HG03280 (cell line): ENCODE results near the gene BMP7.

Experiments used
- ATAC-seq: cut with Tn5 transposase; IDR thresholded peaks from one replicate; pipeline ENCODE4 v1.9.1; 2021; ENCODE audit warnings: mild to moderate bottlenecking, moderate library complexity; ENCODE audit not compliant: unreplicated experiment

BMP7 gene

GRCh38 chr20:57213291-57213690, 53.1 kb downstream of the BMP7 start:
- ATAC-seq, result no peak

DNA sequence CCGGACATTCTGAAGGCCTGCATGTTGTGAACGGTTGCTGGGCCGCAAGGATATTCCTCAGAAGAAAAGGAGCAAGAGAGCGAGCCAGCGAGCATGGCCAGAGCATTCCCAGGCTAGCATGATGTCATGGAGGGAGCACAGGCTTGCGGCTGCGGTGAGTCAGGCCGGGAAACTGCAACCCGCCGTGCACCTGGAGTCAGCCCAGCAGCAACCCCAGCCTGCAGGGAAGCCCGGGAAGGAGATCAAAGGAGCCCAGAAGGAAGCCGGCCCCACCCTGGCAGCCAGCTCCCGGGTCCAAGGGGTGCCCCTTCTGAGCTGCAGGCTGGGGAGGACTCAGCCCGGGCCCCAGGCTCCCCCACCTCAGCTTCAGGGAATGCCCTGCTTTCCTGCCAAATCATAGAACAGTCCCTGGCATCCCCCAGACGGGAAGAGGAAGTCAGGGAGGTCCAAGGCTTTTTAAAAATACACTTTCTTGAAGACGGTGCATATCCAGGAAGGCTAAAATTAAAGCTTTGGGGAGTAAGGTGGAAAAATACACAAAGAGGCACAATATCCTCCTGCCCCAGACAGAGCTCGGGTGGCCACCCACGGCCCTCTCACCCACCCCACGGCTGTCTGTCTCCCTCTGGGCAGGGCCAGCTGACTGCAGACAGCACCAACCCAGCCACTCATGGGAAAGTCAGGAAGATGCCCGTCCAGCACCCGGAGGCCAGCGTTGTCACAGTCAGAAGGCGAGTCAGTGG, 53.7 kb downstream of the BMP7 start:
- ATAC-seq, result no peak

DNA sequence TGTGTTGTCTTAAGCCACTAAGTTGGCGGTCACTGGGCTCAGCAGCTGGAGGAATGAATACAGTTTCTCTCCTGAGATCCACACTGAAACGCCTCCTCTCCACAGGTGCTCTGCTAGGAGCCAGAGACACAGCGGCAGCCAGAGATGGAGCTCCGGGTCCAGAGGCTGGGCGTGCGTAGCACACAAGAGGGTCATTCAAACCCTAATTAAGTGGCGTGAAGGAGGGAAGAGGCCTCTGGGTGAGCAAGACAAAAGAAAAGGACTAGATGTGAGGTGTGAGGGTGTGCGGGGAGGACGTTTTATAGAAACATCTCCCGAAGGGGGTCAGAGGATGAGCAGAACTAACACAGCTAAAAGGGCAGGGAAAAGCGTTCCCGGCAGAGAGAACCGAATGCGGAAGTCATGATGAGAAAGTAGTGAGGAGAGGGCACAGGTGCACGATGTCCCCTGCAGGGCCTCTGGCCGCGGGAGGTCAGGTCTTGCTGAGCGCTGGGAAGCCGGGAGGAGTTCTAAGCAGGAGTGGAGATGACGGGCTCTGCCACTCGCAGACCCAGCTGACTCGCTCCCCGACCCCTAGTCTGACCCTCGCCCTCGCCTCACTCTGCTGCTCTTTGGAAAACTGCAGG, 54.4 kb downstream of the BMP7 start:
- ATAC-seq, result no peak

DNA sequence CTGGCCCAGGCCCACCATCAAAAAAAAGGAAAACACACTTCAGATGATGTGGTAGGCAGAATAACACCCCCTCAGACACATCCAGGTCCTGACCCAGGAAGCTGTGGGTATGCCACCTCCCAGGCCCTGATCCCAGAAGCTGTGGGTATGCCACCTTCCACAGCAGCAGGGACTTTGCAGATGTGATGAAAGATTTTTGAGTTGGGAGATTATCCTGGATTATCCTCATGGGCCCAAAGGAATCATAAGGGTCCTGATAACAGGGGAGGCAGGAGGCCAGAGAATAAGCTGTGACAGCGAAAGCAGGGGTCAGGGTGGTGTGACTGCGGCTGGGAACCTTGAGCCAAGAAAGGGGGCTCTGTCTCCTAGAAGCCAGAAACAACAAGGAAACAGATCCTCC, 55.0 kb downstream of the BMP7 start:
- no peak for ATAC-seq

DNA sequence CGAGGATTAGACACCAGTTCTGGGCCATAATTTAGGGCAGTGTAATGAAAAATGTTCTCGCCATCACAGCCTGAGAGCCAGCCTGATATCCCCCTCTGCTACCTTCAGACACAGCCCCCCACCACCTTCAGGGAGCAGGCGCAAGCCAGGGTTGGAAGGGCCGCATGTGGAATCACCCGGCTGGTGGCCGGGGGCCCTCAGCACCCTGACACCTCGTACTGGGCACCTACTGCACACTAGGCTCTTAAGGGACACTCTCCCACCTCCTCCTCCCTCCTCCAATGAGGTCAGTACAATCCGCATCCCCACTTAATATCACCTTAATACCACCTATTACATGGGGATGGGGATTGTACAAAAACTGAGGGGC, 55.5 kb downstream of the BMP7 start:
- ATAC-seq, result no peak

DNA sequence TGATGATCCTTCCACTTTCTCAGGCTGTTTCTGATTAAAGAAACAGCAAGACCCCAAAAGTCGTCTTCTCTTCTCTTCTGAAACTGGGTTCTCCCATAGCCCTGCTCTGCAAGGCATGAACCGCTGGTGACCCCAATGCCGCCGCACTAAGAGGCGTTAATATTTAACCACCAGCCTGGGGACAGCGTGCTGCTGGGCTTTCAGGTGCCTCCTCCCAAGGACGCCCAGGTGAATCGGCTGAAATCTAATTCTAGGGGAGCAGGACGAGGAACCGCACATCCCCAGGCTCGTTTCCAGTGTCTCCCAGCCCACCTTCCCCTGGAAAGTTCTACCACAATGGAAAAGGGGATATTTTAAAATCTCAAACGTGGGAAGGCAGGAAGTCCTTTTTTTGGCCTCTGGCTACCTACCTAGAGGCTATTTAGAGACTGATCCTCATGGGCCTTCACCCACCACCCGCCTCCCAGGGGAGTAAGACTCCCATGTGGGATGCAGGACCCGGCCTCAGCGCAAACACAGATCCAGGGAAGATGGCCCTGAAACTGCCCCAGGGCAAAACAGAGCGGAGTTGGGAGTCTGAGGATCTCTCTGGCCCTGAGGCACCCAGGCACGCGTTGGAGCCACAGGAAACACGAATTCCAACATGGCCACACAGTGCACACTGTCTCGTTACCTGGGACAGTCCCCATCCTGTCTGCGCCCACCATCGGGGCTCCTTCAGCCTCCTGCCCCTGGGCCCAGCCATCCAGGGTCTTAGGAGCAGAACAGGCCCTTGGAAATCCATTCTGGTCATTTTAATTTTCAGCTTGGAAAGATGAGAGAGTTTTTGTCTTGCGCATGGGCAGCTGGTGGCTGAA, 56.2 kb downstream of the BMP7 start:
- no peak for ATAC-seq

DNA sequence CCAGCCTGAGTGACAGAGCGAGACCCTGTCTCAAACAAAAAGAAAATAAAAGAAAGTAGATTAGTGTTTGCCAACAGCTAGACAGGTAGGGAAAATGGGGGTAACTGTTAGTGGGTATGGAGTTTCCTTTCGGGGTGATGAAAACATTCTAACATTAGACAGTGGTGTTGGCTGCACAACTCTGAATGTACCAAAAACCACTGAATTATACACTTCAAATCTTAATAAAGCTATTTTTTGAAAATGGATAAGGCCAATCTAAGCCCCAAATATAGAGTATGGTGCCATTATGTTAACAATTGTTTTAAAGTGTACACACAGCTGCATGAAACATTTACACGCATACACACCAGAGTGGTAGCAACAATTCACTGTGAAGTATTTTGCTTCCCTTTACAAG, 57.0 kb downstream of the BMP7 start:
- no peak for ATAC-seq

DNA sequence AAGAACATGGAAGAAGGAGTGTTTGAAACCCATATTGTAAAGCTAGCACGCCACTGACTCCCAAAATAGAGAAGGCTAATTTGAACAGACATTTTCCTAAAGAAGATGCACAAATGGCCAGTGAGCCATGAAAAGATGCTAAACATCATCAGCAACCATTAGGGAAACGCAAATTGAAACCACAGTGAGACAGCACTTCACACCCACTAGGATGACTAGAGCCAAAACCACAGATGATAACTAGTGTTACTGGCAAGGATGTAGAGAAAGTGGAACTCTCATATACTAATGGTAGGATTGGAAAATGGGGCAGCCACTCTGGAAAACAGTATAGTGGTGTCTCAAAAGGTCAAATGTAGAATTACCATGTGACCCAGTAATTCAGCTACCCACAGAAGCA, 58.2 kb downstream of the BMP7 start:
- no peak for ATAC-seq

- ATAC-seq, result no peak
Observed at GRCh38 chr20:57207251-57207650, 59.2 kb downstream of the BMP7 start.

DNA sequence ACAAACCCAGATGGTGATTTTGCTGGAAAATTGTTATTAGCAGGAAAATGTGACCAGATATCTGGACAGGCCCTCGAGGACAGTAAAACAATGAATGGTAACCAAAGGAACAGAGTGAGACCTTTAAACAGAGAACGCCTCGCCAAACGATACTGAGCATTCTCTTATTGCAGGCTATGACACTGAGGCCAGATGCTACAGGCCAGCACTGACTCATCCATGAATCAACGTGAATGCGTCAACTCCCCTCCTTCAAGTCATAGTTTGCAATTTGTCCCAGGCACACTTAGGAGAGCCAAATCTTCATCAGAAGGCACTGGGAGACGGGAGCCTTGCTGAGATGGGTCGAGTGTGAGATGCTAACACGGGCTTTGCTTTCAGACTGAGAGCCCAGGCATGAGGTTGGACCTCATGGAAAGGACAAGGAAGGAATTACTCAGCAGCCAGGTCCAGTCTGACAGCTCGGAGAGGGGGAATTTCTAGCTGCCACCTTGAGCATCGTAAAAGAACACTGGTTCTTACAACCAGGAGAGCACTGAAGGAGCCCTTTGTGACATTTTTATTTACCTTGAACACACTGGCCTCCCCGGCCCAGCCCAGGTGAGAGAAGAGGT, 60.7 kb downstream of the BMP7 start:
- no peak for ATAC-seq

DNA sequence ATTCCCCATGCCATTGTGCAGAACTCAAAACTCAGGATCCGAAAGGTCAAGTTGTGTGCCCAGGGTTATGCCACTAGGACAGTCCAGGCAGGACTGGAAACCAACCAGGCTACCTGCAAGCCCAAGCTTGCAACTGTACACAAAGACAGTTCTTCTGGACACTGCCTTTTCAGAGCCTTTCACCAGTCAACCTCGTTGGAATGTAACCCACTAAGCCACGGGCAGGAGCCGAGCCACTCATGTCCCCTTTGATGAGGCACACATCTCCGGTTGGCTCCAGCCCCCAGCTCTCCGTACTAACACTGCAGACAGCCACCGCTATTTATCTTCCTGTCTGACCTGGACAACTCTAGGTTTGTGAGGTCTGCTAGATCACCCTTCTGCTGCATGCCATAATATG, 62.5 kb downstream of the BMP7 start:
- ATAC-seq, result no peak

GRCh38 chr20:57203204-57203603, 63.2 kb downstream of the BMP7 start:
- ATAC-seq, result no peak

DNA sequence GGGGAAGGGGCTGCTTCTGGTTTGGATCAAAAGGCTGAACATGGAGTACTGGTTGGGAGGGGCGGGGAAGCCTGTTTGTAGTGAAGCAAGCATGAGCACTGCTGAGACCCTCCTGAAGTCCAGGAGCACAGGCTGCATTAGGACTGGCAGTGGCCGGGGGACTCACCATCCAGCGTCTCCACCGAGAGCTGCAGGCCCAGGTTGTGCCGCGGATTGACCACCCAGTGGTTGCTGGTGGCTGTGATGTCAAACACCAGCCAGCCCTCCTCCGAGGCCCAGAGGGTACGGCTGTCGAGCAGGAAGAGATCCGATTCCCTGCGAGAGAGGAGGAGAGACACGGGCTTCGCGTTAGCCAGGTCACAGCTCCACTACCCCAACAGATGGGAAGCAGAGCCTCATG, 64.1 kb downstream of the BMP7 start:
- ATAC-seq, result no peak

DNA sequence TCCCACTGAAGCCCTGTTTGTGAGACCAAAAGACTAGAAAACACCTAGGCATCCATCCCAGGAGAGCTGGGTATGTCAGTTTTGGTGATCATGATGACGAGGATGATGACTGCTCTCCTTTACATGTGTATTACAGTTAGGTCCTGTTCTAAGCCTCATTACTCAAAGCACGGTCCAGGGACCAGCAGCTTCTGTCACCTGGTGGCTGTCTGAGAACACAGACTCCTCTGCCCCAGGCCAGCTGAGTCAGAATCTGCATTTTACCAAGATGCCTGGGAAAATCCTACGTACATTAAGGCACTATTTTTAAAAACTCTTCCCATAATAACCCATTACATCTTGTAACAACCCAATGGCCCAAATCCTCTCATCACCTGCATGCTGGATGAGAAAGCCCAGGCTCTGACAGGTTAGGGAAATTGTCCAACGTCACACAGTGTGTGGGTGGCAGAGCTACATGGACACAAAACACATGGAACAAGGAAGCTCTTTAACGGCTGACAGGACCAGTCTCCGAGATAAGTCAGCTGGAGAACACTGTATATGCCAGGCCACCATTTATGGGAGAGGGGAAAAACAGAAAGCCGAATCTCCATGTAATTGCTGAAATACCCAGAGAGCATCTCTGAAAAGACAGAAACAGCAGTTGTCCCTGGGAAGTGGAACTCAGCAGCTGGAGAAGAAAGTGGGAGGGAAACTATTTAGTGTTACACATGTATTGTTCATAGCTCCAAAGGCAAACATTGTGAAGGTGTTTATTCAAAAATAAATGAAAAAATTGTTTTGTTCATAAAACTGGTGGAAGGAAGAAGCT, 65.4 kb downstream of the BMP7 start:
- no peak for ATAC-seq

DNA sequence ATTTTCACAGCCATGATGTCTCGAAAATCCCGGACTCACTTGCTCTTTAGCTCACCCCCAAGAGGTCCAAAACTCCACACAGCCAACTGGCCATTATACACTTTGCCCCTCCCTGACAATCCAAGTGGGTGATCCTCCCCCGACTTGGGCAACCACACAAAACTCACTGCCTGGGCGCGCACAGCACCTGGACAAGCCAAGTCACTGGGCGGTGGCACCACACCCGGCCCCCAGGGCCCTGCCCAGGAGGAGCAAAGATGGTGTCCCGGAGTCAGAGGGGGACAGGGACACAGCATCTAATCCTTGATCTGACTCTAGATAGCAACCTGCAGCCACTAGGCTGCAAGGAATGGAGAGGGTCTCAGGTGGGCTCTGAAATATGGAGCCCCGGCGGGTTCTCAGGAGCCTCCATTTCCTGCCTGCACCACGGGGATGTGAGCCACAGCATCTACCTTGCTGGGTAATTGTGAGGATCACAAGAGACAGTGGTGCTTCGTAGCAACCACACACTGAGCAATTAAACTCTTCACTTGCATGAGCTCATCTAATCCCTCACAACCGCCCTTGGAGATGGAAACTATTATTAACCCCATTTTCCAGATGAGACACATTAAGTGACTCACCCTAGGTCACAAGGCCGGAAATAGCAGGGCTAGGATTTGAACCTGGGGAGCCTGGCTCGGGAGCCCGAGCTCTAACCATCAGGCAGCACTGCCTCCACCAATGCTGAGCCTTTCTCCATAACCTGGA, 66.6 kb downstream of the BMP7 start:
- ATAC-seq, result no peak

- no peak for ATAC-seq
Observed at GRCh38 chr20:57198132-57199072, 68.0 kb downstream of the BMP7 start.

GRCh38 chr20:57197352-57198131, 68.9 kb downstream of the BMP7 start:
- no peak for ATAC-seq

- ATAC-seq, result no peak
Observed at GRCh38 chr20:57195469-57196100, 70.9 kb downstream of the BMP7 start.
